LNCAP (cell line): Measurements from ENCODE around the gene CCDC158.

Experiments
- CTCF ChIP-seq: fragments of 450-650 bp; IDR thresholded peaks from 2 replicates; pipeline ENCODE4 v1.5.1; 2017; ENCODE audit warnings: mild to moderate bottlenecking

The CCDC158 gene

DNA sequence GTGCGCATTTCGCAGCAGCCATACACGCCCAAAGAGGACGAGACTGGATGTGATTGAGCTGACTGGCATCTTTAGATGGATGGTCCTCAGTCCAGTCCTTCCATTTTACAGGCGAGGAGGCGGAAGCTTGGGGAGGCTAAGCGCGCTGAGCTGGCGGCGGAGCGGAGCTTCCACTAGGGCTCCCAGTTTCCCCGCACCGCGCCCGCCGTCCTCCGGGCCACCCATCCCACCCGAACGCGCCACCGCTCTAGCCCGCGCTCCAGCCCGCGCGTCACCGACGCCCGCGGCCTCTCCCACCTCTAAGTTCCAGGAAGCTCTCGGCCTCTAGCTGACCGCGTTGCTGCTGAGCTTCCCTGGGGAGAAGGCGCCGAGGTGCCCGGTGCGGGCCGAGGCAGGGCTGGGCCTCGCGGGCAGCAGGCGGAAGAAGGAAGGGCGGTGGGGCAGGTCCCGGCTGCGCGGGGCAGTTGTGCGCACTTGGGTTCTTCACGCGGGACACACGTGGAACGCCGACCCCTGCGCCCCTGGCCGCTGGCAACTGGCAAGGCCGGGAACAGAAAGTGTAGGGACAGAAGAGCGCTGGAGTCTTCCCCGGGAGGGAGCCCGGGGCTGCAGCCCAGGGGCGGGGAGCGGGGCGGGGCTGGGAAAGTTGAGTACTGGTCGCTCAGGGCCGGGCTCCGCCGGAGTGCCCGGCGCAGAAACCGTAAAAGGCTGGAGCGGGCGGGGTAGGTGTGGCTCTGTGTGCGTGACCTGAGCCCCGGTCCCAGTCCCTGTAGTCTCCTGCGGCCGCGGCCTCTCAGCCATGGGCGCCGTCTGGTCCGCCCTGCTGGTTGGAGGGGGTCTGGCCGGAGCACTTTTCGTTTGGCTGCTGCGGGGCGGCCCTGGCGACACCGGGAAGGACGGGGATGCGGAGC, 114.7 kb downstream of the CCDC158 start, which contains the start of gene STBD1:
Gene STBD1 (plus strand): TSS at position 763 of the 911 bp plus-strand sequence. CDS start 37 bp downstream, at position 800.
- TF ChIP-seq CTCF = no peak

- no peak for TF ChIP-seq CTCF
Observed at GRCh38 chr4:76305033-76305687, 115.8 kb downstream of the CCDC158 start.

- no peak for TF ChIP-seq CTCF
Observed at GRCh38 chr4:76302826-76303438, 118.0 kb downstream of the CCDC158 start.

GRCh38 chr4:76301775-76302162, 119.2 kb downstream of the CCDC158 start:
- TF ChIP-seq CTCF = no peak

DNA sequence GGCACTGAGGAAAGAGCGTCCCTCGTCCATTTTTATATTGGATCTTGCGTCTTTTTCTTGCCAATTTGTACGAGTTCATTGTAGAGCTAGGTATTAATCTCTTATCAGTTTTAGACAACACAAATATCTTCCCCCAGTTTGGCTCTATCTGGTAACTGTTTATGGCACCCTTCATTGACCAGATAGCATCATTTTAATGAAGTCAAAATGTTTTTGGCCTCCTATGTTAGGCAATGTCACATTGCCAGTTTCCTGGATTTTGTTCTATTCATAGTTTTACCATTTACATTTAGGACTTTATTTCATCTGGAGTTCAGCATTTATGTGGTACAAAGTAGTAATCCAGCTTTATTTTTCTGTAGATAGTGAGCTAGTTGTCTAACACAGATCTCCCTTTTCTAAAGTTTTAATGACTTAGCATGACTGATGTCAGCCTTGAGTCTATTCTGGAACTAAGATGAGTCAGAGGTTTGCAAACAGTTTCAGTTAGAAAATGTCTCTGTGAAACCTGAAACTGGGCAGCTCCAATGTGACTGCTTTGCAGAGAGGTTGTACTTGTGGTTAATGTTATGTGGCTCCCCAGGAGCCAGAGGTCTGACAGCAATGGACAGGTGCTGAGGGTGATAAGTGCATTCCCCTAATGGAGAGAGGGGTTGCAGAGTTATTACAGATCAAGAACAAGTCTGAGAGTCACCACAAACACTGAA, 119.7 kb downstream of the CCDC158 start:
- no peak for TF ChIP-seq CTCF

GRCh38 chr4:76300012-76300411, 120.9 kb downstream of the CCDC158 start:
- TF ChIP-seq CTCF = no peak

DNA sequence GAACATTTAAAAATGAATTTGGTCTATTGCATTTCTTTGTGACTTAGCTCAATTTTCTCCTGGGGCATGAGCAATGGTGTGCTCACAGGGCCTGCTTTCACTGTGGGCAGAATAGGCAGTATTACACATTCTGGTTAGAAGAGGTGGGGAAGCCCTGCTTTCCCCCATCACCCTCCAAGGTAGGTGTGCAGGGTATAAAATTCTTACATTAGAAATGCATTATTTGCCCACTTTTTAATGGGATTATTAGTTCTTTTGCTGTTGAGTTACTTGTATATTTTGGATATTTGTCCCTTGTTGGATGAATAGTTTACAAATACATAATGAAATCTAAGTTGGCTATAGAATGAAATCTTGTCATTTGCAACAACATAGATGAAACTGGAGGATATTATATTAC, 122.7 kb downstream of the CCDC158 start:
- no peak for TF ChIP-seq CTCF
